Mammary microvascular endothelial cell (primary cell): ENCODE results near the gene LIN9. TPM values are rescaled to one million over a fixed set of nuclear protein-coding genes. Genes with fewer than 3 reads are reported as not detected.

Source experiments
- total RNA-seq: library from RNA; depleted of rRNA; stranded (reverse); fragments of >200 nt; gene quantifications from 2 replicates; pipeline ENCODE4 v1.2.3, GENCODE V29; 2015

Gene LIN9
- 6.8 and 7.2 TPM in 2 replicates for total RNA-seq

GRCh38 chr1:226308723-226309397 is at the start of gene LIN9:
TSS of gene LIN9 (minus strand) at chr1:226309164. CDS start at chr1:226309139, 25 bp downstream.

GRCh38 chr1:226223157-226223785 is 85.7 kb downstream of the LIN9 start, which contains the start of gene MIXL1:
TSS of gene MIXL1 (plus strand) at chr1:226223664. CDS start at chr1:226223682, 18 bp downstream.

GRCh38 chr1:226186124-226187018 is 122.6 kb downstream of the LIN9 start, which contains the start of gene ACBD3:
TSS of gene ACBD3 (minus strand) at chr1:226186741. CDS start at chr1:226186675, 66 bp downstream.

Other genes starting within 250 kb of the LIN9 start
- 288 and 309 TPM in 2 replicates for gene H3-3A, start 246.4 kb downstream of the LIN9 start, total RNA-seq
- gene ACBD3, start 122.4 kb downstream of the LIN9 start, total RNA-seq = 35.9 and 38.4 TPM in 2 replicates
- 0.20 TPM in 1 of 2 replicates, not detected in the other for gene MIXL1, start 85.5 kb downstream of the LIN9 start, total RNA-seq
- 201 and 215 TPM in 2 replicates for gene PARP1, start 98.9 kb upstream of the LIN9 start, total RNA-seq
- gene STUM, start 239.6 kb upstream of the LIN9 start, total RNA-seq = not detected in 2 replicates